Lower lobe of right lung (tissue), 2 donors: Measurements from ENCODE around the gene ASB4. TPM values are rescaled to one million over a fixed set of nuclear protein-coding genes. Genes with fewer than 3 reads are reported as not detected.
"Not testable (repeated sequence)": the region's sequence is repeated elsewhere in the genome, so short reads cannot be mapped to it uniquely, and the experiment has no call there.

ENCODE experiments used
- ATAC-seq, 2 donors: fragments of 200-7000 bp; cut with Tn5 transposase; one replicate each; pipeline ENCODE4 v1.9.1; 2020 to 2022; ENCODE audit warnings: mild to moderate bottlenecking in 2 of 2, moderate library complexity in 2 of 2
- DNase-seq: peaks from one replicate; pipeline ENCODE4 v3.0.0-alpha.2; 2020
- H3K27ac ChIP-seq: fragments of 200-600 bp; one replicate; pipeline ENCODE4 v1.8.0; 2022
- H3K27me3 ChIP-seq: fragments of 200-600 bp; one replicate; pipeline ENCODE4 v1.8.0; 2022; ENCODE audit warnings: low read depth
- H3K36me3 ChIP-seq: fragments of 200-600 bp; one replicate; pipeline ENCODE4 v1.8.0; 2022; ENCODE audit warnings: mild to moderate bottlenecking
- H3K4me1 ChIP-seq: fragments of 200-600 bp; one replicate; pipeline ENCODE4 v1.8.0; 2022
- H3K4me3 ChIP-seq: fragments of 200-600 bp; one replicate; pipeline ENCODE4 v1.8.0; 2022; ENCODE audit warnings: mild to moderate bottlenecking
- H3K9me3 ChIP-seq: fragments of 200-600 bp; one replicate; pipeline ENCODE4 v1.8.0; 2022
- CTCF ChIP-seq: fragments of 200-600 bp; IDR thresholded peaks from one replicate; pipeline ENCODE4 v1.8.0; 2022; ENCODE audit warnings: antibody characterized with exemption, mild to moderate bottlenecking
- intact Hi-C: fragments of 100-400 bp; cut with DNase I; formaldehyde crosslinking; loops from one replicate; pipeline ENCODE4 v1.11.0; 2022
- total RNA-seq: library from RNA; stranded (reverse); fragmentation: NEBNext Ultra II Directional; extraction: Animal tissue kit (Norgen Biotek cat#: 25700); gene quantifications from one replicate; pipeline ENCODE4 v1.2.1, GENCODE V29; 2021
- donor health status: DM: no; HTN: yes; CAD: no; lungs with severe emphysema.

The ASB4 gene
- total RNA-seq, 1 donor from 2014 or later: 0.50 TPM

- no peaks in the 10 kb centered on the region for H3K27me3 ChIP-seq
- no peak for ATAC-seq
Observed at GRCh38 chr7:95493247-95493646, 7.5 kb downstream of the ASB4 start.

GRCh38 chr7:95493844-95494243 is 8.1 kb downstream of the ASB4 start:
- Histone ChIP-seq H3K9me3 (no peaks in the 10 kb centered on the region), H3K4me1 (no peaks in the 10 kb centered on the region), H3K4me3 (no peak overlapping the region), H3K27ac (no peak overlapping the region), H3K27me3 (no peaks in the 10 kb centered on the region), H3K36me3 (no peaks in the 10 kb centered on the region)
- no peak for TF ChIP-seq CTCF
- ATAC-seq: no peak
- DNase-seq: no peak
- intact Hi-C loops: no loop called here

More at GRCh38 chr7:95493247-95493646, 7.5 kb downstream of the ASB4 start:
- no peak overlapping the region for H3K27ac ChIP-seq
- H3K4me3 ChIP-seq: no peak overlapping the region
- no peaks in the 10 kb centered on the region for H3K9me3 ChIP-seq
- intact Hi-C loops: no loop called here
- TF ChIP-seq CTCF: no peak
- no peak for DNase-seq
- H3K36me3 ChIP-seq: no peaks in the 10 kb centered on the region
- no peaks in the 10 kb centered on the region for H3K4me1 ChIP-seq

- no peaks in the 10 kb centered on the region for H3K36me3 ChIP-seq
- intact Hi-C loops: no loop called here
- no peak for TF ChIP-seq CTCF
- DNase-seq: no peak
- no peaks in the 10 kb centered on the region for H3K9me3 ChIP-seq
- no peak for ATAC-seq
- no peak overlapping the region for H3K4me3 ChIP-seq
- H3K27me3 ChIP-seq: no peaks in the 10 kb centered on the region
- no peaks in the 10 kb centered on the region for H3K4me1 ChIP-seq
- H3K27ac ChIP-seq: no peak overlapping the region
Observed at GRCh38 chr7:95501261-95501832, 15.6 kb downstream of the ASB4 start.

- H3K9me3 ChIP-seq: no peaks in the 10 kb centered on the region
- no peaks in the 10 kb centered on the region for H3K36me3 ChIP-seq
- no peak for TF ChIP-seq CTCF
- intact Hi-C loops: no loop called here
- DNase-seq: no peak
- ATAC-seq: no peak
- H3K4me1 ChIP-seq: no peaks in the 10 kb centered on the region
- H3K27ac ChIP-seq: no peak overlapping the region
- H3K27me3 ChIP-seq: no peaks in the 10 kb centered on the region
- H3K4me3 ChIP-seq: no peak overlapping the region
Observed at GRCh38 chr7:95502403-95502802, 16.7 kb downstream of the ASB4 start.

GRCh38 chr7:95503271-95504131 is 17.8 kb downstream of the ASB4 start:
- H3K4me3 ChIP-seq: no peak overlapping the region
- ATAC-seq (no peak), DNase-seq (no peak)
- H3K27me3 ChIP-seq: no peaks in the 10 kb centered on the region
- TF ChIP-seq CTCF: no peak
- H3K9me3 ChIP-seq: no peaks in the 10 kb centered on the region
- no peak overlapping the region for H3K27ac ChIP-seq
- H3K4me1 ChIP-seq: no peaks in the 10 kb centered on the region
- intact Hi-C loops: no loop called here
- no peaks in the 10 kb centered on the region for H3K36me3 ChIP-seq

- H3K9me3 ChIP-seq, H3K27me3 ChIP-seq, H3K4me3 ChIP-seq, H3K4me1 ChIP-seq, intact Hi-C loops, ATAC-seq, DNase-seq, H3K27ac ChIP-seq, H3K36me3 ChIP-seq: not testable (repeated sequence)
Observed at GRCh38 chr7:95504132-95504588, 18.4 kb downstream of the ASB4 start.
